ENCODE data around the gene TNFRSF1A.
A peak's percentile ranks its signal among the peaks of the same experiment; 100 is the strongest.
"Not testable (repeated sequence)": the region's sequence is repeated elsewhere in the genome, so short reads cannot be mapped to it uniquely, and the experiment has no call there.

The TNFRSF1A gene

DNA sequence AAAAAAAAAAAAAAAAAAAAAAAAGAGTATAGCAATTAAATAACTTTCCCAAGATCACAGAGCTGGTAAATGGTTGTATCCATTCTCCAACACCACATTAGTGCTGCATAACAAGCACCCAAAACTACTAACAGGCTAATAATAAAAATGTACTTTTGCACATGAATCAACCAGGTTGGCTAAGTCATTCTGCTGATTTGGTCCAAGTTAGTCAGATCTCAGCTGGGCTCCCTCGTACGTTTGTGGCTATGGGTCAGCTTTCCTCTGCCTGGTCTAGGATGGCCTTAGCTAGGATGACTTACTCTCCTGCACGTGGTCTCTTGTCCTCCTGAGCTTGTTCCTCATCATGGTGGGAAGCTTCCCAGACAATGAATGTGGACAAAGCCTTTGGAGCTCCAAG lies 39.3 kb downstream of the TNFRSF1A start:
- no peak for DNase-seq

GRCh38 chr12:6301721-6302120 lies 40.2 kb downstream of the TNFRSF1A start:
- no peak for DNase-seq

DNA sequence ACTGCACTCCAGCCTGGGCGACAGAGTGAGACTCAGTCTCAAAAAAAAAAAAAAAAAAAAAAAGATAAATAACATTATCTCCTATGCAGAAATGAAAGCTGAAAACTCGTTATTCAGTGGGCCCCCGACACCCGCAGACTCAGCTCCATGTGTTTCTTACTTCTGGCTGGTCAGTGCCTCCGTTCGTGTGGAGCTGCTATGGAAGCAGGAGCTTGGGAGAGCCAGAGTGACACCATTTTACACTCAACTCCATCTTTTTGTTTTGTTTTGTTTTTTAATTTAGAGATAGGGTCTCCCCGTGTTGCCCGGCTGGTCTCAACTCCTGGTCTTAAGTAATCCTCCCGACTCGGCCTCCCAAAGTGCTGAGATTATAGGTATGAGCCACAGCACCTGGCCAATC lies 44.7 kb downstream of the TNFRSF1A start:
- no peak for DNase-seq

GRCh38 chr12:6295094-6295811 lies 46.6 kb downstream of the TNFRSF1A start:
- DNase-seq: peak; percentile 72

DNA sequence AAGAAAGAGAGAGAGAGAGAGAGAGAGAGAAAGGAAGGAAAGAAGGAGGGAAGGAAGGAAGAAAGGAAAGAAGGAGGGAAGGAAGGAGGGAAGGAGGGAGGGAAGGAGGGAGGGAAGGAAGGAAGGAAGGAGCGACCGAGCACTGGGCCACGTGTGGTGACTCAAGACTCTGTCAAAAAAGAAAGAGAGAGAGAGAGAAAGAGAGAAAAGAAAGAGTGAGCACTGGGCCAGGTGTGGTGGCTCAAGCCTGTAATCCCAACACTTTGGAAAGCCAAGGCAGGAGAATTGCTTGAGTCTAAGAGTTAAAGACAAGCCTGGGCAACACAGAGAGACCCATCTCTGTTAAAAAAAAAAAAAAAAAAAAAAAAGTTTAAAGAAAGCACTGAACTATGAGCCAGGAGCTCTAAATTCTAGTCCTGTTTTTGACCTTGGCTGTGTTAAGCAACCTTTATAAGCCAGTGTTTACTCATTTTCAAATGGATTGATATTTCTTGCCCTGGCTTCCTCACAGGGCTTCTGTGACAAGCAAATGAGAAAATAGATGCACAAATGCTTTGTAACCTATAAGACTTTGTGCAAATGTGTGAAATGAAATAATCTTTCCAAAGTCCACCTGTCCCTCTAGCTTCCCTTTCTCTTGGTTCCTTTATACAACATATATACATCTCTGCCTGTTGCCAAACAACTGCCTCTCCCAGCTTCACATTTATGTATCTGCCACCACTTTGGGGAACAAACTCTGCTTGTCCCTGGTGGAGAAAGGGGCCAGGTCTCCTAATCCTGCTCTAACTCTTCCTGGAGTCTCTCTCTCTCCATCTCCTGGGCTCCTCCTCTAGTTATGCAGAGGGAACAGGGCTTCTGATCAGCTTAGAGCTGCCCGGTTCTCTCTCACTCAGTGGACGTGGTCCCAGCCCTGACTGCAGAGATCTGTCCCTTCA lies 47.5 kb downstream of the TNFRSF1A start:
- no peak for DNase-seq

- no peak for DNase-seq
Observed at GRCh38 chr12:6292606-6293005, 49.3 kb downstream of the TNFRSF1A start.

DNA sequence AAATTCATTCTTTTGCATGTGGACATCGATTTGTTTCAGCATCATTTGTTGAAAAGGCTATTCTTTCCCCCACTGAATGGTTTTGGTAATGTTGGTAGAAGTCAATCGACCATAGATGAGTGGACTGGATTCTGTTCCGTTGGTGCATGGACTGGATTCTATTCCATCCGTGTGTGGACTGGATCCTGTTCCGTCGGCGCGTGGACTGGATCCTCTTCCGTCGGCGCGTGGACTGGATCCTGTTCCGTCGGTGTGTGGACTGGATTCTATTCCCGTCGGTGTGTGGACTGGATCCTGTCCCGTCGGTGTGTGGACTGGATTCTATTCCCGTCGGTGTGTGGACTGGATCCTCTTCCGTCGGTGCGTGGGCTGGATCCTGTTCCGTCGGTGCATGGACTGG lies 52.0 kb downstream of the TNFRSF1A start:
- not testable (repeated sequence) for DNase-seq

DNA sequence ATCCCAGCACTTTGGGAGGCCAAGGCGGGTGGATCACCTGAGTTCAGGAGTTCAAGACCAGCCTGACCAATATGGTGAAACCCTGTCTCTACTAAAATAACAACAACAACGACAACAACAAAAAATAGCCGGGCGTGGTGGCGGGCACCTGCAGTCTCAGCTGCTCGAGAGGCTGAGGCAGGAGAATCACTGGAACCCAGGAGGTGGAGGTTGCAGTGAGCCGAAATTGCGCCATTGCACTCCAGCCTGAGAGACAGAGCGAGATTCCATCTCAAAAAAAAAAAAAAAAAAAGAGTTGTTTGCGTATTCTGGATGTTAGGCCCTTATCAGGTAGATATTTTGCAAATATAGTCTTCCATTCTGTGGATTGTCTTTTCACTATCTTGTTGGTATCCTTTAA lies 52.8 kb downstream of the TNFRSF1A start:
- DNase-seq: not testable (repeated sequence)

- no peak for DNase-seq
Observed at GRCh38 chr12:6288235-6288634, 53.6 kb downstream of the TNFRSF1A start.

- DNase-seq: no peak
Observed at GRCh38 chr12:6285532-6286306, 56.2 kb downstream of the TNFRSF1A start.

DNA sequence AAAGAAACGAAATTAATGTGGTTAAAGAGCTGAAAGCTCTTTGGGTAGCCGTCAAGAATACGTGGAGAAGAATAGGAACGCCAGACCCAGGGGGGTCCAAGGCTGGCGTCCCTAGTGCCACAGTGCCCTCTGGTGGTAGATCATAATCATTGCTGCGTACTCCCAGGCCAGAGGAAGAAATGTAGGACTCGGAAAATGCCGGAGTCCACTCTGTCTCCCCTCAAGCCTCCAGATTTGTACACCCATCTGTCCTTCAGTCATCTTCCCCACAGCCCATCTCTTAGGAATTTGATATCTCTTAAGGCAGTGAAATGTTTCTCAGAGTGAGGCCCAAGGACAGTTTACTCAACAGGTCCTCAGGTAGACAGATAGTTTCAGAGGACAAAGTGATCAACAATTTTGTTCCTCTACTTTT lies 56.8 kb downstream of the TNFRSF1A start:
- peak; percentile 86 for DNase-seq

- DNase-seq: no peak
Observed at GRCh38 chr12:6284273-6284672, 57.6 kb downstream of the TNFRSF1A start.

GRCh38 chr12:6282453-6282840 lies 59.4 kb downstream of the TNFRSF1A start:
- no peak for DNase-seq

DNA sequence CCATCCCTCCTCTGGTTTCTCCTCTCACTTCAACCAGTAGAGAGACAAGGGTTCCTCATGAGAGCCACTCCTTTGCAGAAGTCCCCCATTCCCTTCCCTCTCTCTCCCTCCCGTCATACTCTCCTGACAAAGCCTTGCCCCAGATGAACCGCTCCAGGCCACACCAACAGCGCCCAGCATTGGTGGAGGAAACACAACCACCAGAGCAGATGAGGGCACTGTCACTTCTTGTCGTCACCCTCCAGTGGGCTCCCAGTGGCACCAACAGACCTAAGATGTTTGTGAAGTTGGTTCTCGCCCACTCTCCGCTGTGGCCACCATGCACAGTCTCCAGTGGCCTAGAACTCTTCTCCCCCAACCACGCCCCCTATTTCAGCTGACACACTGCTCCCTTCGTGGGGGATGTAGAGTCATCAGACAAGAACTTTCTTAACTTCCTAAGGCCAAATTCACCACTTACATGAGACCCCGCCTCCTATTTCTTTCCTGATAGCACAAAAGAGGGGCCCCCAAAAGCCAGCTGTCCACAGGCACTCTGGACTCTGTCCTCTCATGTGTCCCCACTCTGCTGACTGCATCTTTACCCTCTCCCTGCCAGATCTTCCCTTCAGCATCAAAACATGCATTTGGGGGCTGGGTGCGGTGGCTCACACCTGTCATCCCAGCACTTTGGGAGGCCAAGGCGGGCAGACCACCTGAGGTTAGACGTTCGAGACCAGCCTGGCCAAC lies 60.6 kb downstream of the TNFRSF1A start:
- no peak for DNase-seq

DNA sequence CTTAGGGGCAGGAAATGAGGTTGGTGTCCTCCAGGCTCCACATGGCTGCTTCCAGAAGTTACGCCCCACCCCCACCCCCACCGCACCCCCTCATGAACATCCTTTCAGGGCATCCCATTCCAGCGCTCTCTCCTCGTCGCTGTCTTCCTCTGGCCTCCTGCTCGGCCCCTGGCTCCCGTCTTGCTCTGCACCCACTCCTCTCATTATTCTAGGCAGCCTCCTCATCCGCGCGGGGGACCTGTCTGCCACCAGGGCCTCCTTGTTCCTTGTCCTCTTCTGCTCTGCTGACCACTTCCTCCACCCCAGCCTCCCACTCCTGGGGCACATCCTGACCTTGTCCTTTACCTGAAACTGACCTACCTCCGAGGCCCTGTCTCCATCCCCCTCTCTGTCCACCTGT lies 61.2 kb downstream of the TNFRSF1A start:
- DNase-seq: no peak

- no peak for DNase-seq
Observed at GRCh38 chr12:6280053-6280469, 61.8 kb downstream of the TNFRSF1A start.

- DNase-seq: no peak
Observed at GRCh38 chr12:6279631-6280030, 62.2 kb downstream of the TNFRSF1A start.

- no peak for DNase-seq
Observed at GRCh38 chr12:6279256-6279628, 62.6 kb downstream of the TNFRSF1A start.
